Activated CD8-positive, alpha-beta T cell treated with anti-CD3 and anti-CD28 coated beads for 36 hours (primary cell): ENCODE results near the gene BEGAIN. TPM values are rescaled to one million over a fixed set of nuclear protein-coding genes. Genes with fewer than 3 reads are reported as not detected.

ENCODE experiments used
- ATAC-seq: fragments of 200-7000 bp; cut with Tn5 transposase; one replicate; pipeline ENCODE4 v1.10.0; 2021; ENCODE audit warnings: mild to moderate bottlenecking, moderate library complexity
- CTCF ChIA-PET: fragments of 350-600 bp; sonication (Branson Sonifier 250); formaldehyde crosslinking; loops from one replicate; lab custom pipeline; 2021; ENCODE audit warnings: antibody characterized with exemption; lab: Charles Lee
- POLR2A ChIA-PET: fragments of 350-600 bp; sonication (Branson Sonifier 250); formaldehyde crosslinking; loops from one replicate; lab custom pipeline; 2021; ENCODE audit warnings: antibody characterized with exemption; lab: Charles Lee
- DNase-seq: peaks from one replicate; pipeline ENCODE4 v3.0.0-alpha.2; 2020
- H3K27ac Mint-ChIP-seq: one replicate; pipeline ENCODE4 v1.8.0; 2021; ENCODE audit warnings: mild to moderate bottlenecking, mixed read lengths
- H3K27me3 Mint-ChIP-seq: one replicate; pipeline ENCODE4 v1.8.0; 2021; ENCODE audit warnings: mixed read lengths
- H3K36me3 Mint-ChIP-seq: one replicate; pipeline ENCODE4 v1.8.0; 2021; ENCODE audit warnings: low read depth, mixed read lengths
- H3K4me1 Mint-ChIP-seq: one replicate; pipeline ENCODE4 v1.8.0; 2021; ENCODE audit warnings: low read depth, mixed read lengths
- H3K4me3 Mint-ChIP-seq: one replicate; pipeline ENCODE4 v1.8.0; 2021; ENCODE audit warnings: mild to moderate bottlenecking, moderate library complexity, mixed read lengths
- H3K9me3 Mint-ChIP-seq: one replicate; pipeline ENCODE4 v1.8.0; 2021; ENCODE audit warnings: mixed read lengths
- intact Hi-C: fragments of 100-400 bp; cut with micrococcal nuclease; formaldehyde crosslinking; loops from one replicate; pipeline ENCODE4 v1.10.0; 2022
- total RNA-seq, 2 experiments: library from RNA; stranded (reverse); gene quantifications; one replicate each; pipeline ENCODE4 v1.2.3, GENCODE V29; 2021
- TF ChIP-seq, protein P1 (sequence below): fragments of 200-600 bp; IDR thresholded peaks from one replicate; pipeline ENCODE4 v1.8.0; 2022; ENCODE audit warnings: antibody characterized with exemption, mild to moderate bottlenecking

Gene BEGAIN
- total RNA-seq, 2 experiments from 2014 or later, result 5.5 to 6.0 TPM

DNA sequence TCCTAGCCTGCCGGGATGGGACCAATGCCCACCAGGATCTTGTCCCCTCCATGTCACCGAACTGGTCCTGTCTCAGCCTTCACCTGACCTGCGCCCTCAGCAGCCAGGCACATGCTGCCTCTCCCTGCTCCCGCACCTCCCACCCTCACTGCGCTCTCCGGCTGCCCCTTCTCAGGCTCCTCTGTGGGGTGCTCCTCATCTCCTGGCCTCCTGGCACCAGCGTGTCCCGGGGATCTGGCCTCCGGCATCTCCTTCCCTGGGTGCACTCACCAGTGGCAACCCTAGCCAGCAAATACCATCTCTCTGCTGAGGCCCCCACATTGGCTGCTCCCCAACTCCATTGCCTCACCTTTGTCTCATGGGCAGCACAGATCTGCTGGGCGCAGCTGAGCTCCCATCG is 29.0 kb downstream of the BEGAIN start:
- DNase-seq (no peak), ATAC-seq (no peak)
- TF ChIP-seq, protein P1, sequence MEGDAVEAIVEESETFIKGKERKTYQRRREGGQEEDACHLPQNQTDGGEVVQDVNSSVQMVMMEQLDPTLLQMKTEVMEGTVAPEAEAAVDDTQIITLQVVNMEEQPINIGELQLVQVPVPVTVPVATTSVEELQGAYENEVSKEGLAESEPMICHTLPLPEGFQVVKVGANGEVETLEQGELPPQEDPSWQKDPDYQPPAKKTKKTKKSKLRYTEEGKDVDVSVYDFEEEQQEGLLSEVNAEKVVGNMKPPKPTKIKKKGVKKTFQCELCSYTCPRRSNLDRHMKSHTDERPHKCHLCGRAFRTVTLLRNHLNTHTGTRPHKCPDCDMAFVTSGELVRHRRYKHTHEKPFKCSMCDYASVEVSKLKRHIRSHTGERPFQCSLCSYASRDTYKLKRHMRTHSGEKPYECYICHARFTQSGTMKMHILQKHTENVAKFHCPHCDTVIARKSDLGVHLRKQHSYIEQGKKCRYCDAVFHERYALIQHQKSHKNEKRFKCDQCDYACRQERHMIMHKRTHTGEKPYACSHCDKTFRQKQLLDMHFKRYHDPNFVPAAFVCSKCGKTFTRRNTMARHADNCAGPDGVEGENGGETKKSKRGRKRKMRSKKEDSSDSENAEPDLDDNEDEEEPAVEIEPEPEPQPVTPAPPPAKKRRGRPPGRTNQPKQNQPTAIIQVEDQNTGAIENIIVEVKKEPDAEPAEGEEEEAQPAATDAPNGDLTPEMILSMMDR, result no peak
- Mint-ChIP-seq H3K27me3 (no peaks in the 10 kb centered on the region), H3K4me3 (no peak overlapping the region), H3K27ac (no peak overlapping the region), H3K4me1 (peaks cover 6% of the 10 kb centered on the region), H3K36me3 (no peaks in the 10 kb centered on the region), H3K9me3 (no peaks in the 10 kb centered on the region)
- CTCF ChIA-PET, result interaction anchor here (1.8 kb wide), 1 partner anchor 87 kb away, joined by 7 read pairs; no protein-coding TSS in a partner anchor
- intact Hi-C loops, result no loop called here
- POLR2A ChIA-PET, result no interaction called here

DNA sequence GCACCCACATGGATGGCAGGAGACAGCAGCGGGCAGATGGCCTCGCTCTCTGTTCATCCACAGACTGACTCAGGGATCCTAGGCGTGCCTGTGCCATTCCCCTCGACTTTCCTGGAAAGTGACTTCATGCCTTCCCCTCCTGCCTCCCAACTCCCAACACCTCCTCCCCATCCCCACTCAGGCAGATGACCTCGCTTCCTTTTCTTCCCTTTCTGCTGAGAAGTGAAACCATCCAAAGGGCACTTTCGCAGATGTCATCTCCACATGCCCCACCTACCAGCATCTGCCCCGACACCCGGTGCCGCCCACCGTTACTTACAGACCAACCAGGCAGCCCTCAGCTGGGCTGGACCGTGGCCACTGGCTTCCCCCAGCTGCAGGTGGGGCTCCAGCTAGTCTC is 29.6 kb downstream of the BEGAIN start:
- CTCF ChIA-PET, result interaction anchor here (1.8 kb wide), 1 partner anchor 88 kb away, joined by 7 read pairs; no protein-coding TSS in a partner anchor
- POLR2A ChIA-PET, result no interaction called here
- no peaks in the 10 kb centered on the region for H3K9me3 Mint-ChIP-seq
- H3K4me1 Mint-ChIP-seq, result peaks cover 6% of the 10 kb centered on the region
- no peaks in the 10 kb centered on the region for H3K36me3 Mint-ChIP-seq
- TF ChIP-seq, protein P1, result no peak
- ATAC-seq, result peak; percentile 55
- peak; percentile 36 for DNase-seq
- no peak overlapping the region for H3K4me3 Mint-ChIP-seq
- no peaks in the 10 kb centered on the region for H3K27me3 Mint-ChIP-seq
- no peak overlapping the region for H3K27ac Mint-ChIP-seq
- intact Hi-C loops, result no loop called here

DNA sequence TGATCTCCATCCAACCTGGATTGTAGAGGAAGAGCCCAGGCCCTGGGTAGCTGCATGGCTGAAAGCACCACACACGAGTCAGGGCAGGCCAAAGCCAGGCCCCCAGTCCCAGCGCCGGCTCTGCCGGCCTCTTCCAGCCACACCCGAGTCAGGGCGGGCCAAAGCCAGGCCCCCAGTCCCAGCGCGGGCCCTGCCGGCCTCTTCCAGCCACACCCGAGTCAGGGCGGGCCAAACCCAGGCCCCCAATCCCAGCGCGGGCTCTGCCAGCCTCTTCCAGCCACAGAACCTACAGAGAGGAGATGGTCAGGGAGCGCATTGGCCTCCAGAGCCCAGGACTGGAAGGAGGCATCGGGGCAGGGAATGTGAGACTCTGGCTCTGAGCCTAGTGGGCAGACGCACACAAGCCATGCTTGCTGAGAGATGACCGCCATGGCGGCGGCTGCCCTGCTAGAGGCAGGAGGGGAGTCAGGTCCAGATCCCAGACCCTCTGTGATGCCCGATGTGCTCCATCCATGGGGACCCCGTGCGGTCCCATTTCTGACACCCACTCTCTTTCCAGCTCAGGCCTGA is 30.2 kb downstream of the BEGAIN start:
- Mint-ChIP-seq H3K4me1 (peaks cover 6% of the 10 kb centered on the region), H3K9me3 (no peaks in the 10 kb centered on the region), H3K4me3 (no peak overlapping the region), H3K36me3 (no peaks in the 10 kb centered on the region), H3K27me3 (no peaks in the 10 kb centered on the region), H3K27ac (no peak overlapping the region)
- CTCF ChIA-PET, result interaction anchor here (1.8 kb wide), 1 partner anchor 88 kb away, joined by 7 read pairs; no protein-coding TSS in a partner anchor
- intact Hi-C loops, result no loop called here
- POLR2A ChIA-PET, result no interaction called here
- no peak for ATAC-seq
- DNase-seq, result no peak
- TF ChIP-seq, protein P1, result no peak

DNA sequence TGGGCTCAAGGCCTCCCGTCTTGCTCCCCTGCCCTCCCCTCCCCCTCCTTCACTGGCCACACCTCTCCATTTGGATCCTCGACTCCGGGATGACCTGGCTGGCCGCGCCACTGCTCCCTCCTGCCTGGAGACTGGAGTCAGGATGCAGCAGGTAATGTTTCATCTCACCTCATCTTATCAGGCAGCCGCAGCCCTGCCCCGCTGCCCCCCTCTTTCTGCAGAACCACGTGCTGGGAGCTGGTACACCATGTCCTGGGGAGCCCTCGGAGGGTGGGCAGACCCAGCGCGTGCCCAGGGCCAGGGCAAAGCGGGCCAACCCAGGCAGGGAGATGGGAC is 31.1 kb downstream of the BEGAIN start:
- no peaks in the 10 kb centered on the region for H3K36me3 Mint-ChIP-seq
- DNase-seq (no peak), ATAC-seq (no peak)
- H3K4me1 Mint-ChIP-seq, result peaks cover 6% of the 10 kb centered on the region
- H3K9me3 Mint-ChIP-seq, result no peaks in the 10 kb centered on the region
- no peak overlapping the region for H3K4me3 Mint-ChIP-seq
- TF ChIP-seq, protein P1, result no peak
- ChIA-PET CTCF (no interaction called here), POLR2A (no interaction called here)
- intact Hi-C loops, result no loop called here
- no peaks in the 10 kb centered on the region for H3K27me3 Mint-ChIP-seq
- no peak overlapping the region for H3K27ac Mint-ChIP-seq

DNA sequence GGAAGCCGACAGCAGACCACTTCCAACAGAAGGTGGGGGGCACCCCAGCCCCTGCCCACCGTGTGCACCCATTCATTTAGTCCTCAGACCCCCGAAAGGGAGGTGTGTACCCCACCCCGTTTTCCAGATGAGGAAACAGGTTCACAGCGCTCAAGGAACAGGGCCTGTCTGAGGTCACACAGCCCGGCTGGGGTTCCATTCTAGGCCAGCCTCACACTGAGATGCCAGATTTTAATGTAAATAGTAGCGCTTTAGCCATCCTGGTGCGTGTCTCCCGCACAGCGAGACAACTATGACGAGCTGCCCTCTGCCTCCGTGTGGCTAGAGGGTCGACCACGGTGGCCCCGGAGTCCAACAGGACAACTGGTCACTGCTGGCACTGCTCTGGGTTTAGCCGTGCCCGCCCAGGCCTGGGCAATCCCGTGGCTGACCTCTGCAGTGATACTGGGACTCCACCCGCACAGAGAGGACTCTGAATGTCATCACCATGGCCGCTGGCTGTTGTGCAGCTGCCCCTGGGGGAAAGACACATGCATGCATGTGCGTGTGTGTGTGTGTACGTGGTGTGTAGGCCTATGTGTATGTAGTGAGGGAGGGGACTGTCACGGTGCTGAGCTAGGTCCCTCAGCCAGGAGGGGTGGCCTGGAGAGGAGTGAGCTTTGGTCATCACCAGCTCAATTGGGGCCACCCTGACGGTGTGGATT is 31.6 kb downstream of the BEGAIN start:
- H3K27ac Mint-ChIP-seq, result no peak overlapping the region
- intact Hi-C loops, result no loop called here
- ChIA-PET POLR2A (no interaction called here), CTCF (no interaction called here)
- DNase-seq (no peak), ATAC-seq (no peak)
- TF ChIP-seq, protein P1, result no peak
- no peaks in the 10 kb centered on the region for H3K36me3 Mint-ChIP-seq
- no peak overlapping the region for H3K4me3 Mint-ChIP-seq
- peaks cover 6% of the 10 kb centered on the region for H3K4me1 Mint-ChIP-seq
- no peaks in the 10 kb centered on the region for H3K9me3 Mint-ChIP-seq
- no peaks in the 10 kb centered on the region for H3K27me3 Mint-ChIP-seq
